H9 (cell line): ENCODE results near the gene SASH3. TPM values are rescaled to one million over a fixed set of nuclear protein-coding genes. Genes with fewer than 3 reads are reported as not detected.

ENCODE experiments used
- DNase-seq: peaks from one replicate; pipeline ENCODE4 v3.0.0-alpha.2; 2017
- H2AFZ ChIP-seq: one replicate; pipeline ENCODE4 v1.6.1; 2013; ENCODE audit warnings: mild to moderate bottlenecking, low read length, control low read depth, moderate library complexity
- H2AK5ac ChIP-seq: 2 replicates; pipeline ENCODE4 v1.6.1; 2013; ENCODE audit warnings: low read length, control low read depth, mixed read lengths; ENCODE audit not compliant: insufficient read length
- H2BK120ac ChIP-seq: one replicate; pipeline ENCODE4 v1.6.1; 2013; ENCODE audit warnings: low read depth, mild to moderate bottlenecking, low read length, control low read depth, inconsistent platforms; ENCODE audit not compliant: poor library complexity, severe bottlenecking
- H2BK12ac ChIP-seq: 2 replicates; pipeline ENCODE4 v1.6.1; 2013; ENCODE audit warnings: low read length, control low read depth, mixed read lengths, low read depth; ENCODE audit not compliant: insufficient read length
- H2BK15ac ChIP-seq: 2 replicates; pipeline ENCODE4 v1.6.1; 2013; ENCODE audit warnings: low read depth, low read length, control low read depth
- H2BK20ac ChIP-seq: one replicate; pipeline ENCODE4 v1.6.1; 2013; ENCODE audit warnings: low read depth, mild to moderate bottlenecking, low read length, control low read depth, inconsistent platforms; ENCODE audit not compliant: poor library complexity, severe bottlenecking
- H2BK5ac ChIP-seq: 2 replicates; pipeline ENCODE4 v1.6.1; 2013; ENCODE audit warnings: low read length, control low read depth, mixed read lengths; ENCODE audit not compliant: insufficient read length
- H3K14ac ChIP-seq: 2 replicates; pipeline ENCODE4 v1.6.1; 2013; ENCODE audit warnings: low read length, control low read depth; ENCODE audit not compliant: insufficient read depth
- H3K18ac ChIP-seq: 2 replicates; pipeline ENCODE4 v1.6.1; 2013; ENCODE audit warnings: low read depth, mild to moderate bottlenecking, mixed read lengths, low read length, control low read depth; ENCODE audit not compliant: insufficient read length
- H3K23ac ChIP-seq: 2 replicates; pipeline ENCODE4 v1.6.1; 2013; ENCODE audit warnings: low read length, control low read depth, mixed read lengths, low read depth; ENCODE audit not compliant: insufficient read length
- H3K23me2 ChIP-seq: 2 replicates; pipeline ENCODE4 v1.6.1; 2013; ENCODE audit warnings: low read depth, mild to moderate bottlenecking, mixed read lengths, low read length, control low read depth; ENCODE audit not compliant: insufficient read length, poor library complexity, severe bottlenecking
- H3K27ac ChIP-seq: 2 replicates; pipeline ENCODE4 v1.5.1; 2013; ENCODE audit warnings: low read length, control low read depth, mixed read lengths, low read depth; ENCODE audit not compliant: insufficient read length
- H3K27me3 ChIP-seq: 2 replicates; pipeline ENCODE4 v1.6.1; 2013; ENCODE audit warnings: low read length, control low read depth, inconsistent platforms; ENCODE audit not compliant: insufficient read depth
- H3K4ac ChIP-seq: 2 replicates; pipeline ENCODE4 v1.6.1; 2013; ENCODE audit warnings: low read depth, mild to moderate bottlenecking, control low read depth, inconsistent platforms, low read length, moderate library complexity
- H3K4me1 ChIP-seq: 2 replicates; pipeline ENCODE4 v1.6.1; 2013; ENCODE audit warnings: low read length, control low read depth, inconsistent platforms; ENCODE audit not compliant: insufficient read depth
- H3K4me2 ChIP-seq: 2 replicates; pipeline ENCODE4 v1.6.1; 2013; ENCODE audit warnings: low read length, control low read depth, mixed read lengths; ENCODE audit not compliant: insufficient read length, insufficient read depth
- H3K56ac ChIP-seq: 2 replicates; pipeline ENCODE4 v1.6.1; 2013; ENCODE audit warnings: low read depth, mild to moderate bottlenecking, mixed read lengths, low read length, control low read depth; ENCODE audit not compliant: insufficient read length
- H3K79me1 ChIP-seq: 2 replicates; pipeline ENCODE4 v1.6.1; 2013; ENCODE audit warnings: low read depth, mild to moderate bottlenecking, moderate library complexity, low read length, control low read depth, inconsistent platforms; ENCODE audit not compliant: insufficient read depth, poor library complexity, severe bottlenecking
- H3K79me2 ChIP-seq: 2 replicates; pipeline ENCODE4 v1.6.1; 2013; ENCODE audit warnings: low read length, control low read depth, inconsistent platforms; ENCODE audit not compliant: insufficient read depth
- H3K9ac ChIP-seq: 2 replicates; pipeline ENCODE4 v1.6.1; 2013; ENCODE audit warnings: low read length, control low read depth, mixed read lengths; ENCODE audit not compliant: insufficient read length; ENCODE audit errors: extremely low read depth
- H3K9me3 ChIP-seq: one replicate; pipeline ENCODE4 v1.6.1; 2013; ENCODE audit warnings: low read depth, low read length, inconsistent platforms; ENCODE audit not compliant: control insufficient read depth
- H3T11ph ChIP-seq: one replicate; pipeline ENCODE4 v1.6.1; 2013; ENCODE audit warnings: mild to moderate bottlenecking, low read length, control low read depth, inconsistent platforms
- H4K20me1 ChIP-seq: one replicate; pipeline ENCODE4 v1.6.1; 2013; ENCODE audit not compliant: control insufficient read depth, insufficient read length, insufficient read depth
- H4K5ac ChIP-seq: 2 replicates; pipeline ENCODE4 v1.6.1; 2013; ENCODE audit warnings: low read depth, mild to moderate bottlenecking, mixed read lengths, low read length, control low read depth; ENCODE audit not compliant: insufficient read length
- H4K8ac ChIP-seq: replicated peaks from 2 replicates; pipeline ENCODE4 v1.6.1; 2013; ENCODE audit warnings: low read length, control low read depth, mixed read lengths, low read depth; ENCODE audit not compliant: insufficient read length
- H4K91ac ChIP-seq: 2 replicates; pipeline ENCODE4 v1.6.1; 2013; ENCODE audit warnings: low read depth, mild to moderate bottlenecking, moderate library complexity, mixed read lengths, low read length, control low read depth; ENCODE audit not compliant: insufficient read length
- H3K27ac Mint-ChIP-seq, 3 experiments: 2 replicates in 2 of 3; 3 replicates in 1 of 3; pipeline ENCODE4 v1.8.0; 2020 to 2021; ENCODE audit warnings: mixed read lengths in 3 of 3, mild to moderate bottlenecking in 1 of 3, moderate library complexity in 1 of 3
- H3K27me3 Mint-ChIP-seq: 2 replicates; pipeline ENCODE4 v1.8.0; 2021; ENCODE audit warnings: low read depth, mild to moderate bottlenecking, moderate library complexity, mixed read lengths
- H3K36me3 Mint-ChIP-seq, 3 experiments: 2 replicates in 2 of 3; 3 replicates in 1 of 3; pipeline ENCODE4 v1.8.0; 2020 to 2021; ENCODE audit warnings: low read depth in 3 of 3, mixed read lengths in 3 of 3; ENCODE audit not compliant: insufficient read depth in 1 of 3
- H3K4me1 Mint-ChIP-seq, 2 experiments: 2 replicates each; pipeline ENCODE4 v1.8.0; 2020; ENCODE audit warnings: mixed read lengths in 2 of 2
- H3K4me3 Mint-ChIP-seq, 2 experiments: 2 replicates in 1 of 2; 3 replicates in 1 of 2; pipeline ENCODE4 v1.8.0; 2020 to 2021; ENCODE audit warnings: mild to moderate bottlenecking in 2 of 2, mixed read lengths in 2 of 2, moderate library complexity in 1 of 2
- H3K9me3 Mint-ChIP-seq, 2 experiments: 2 replicates in 1 of 2; 3 replicates in 1 of 2; pipeline ENCODE4 v1.8.0; 2020; ENCODE audit warnings: mild to moderate bottlenecking in 2 of 2, mixed read lengths in 2 of 2, moderate library complexity in 1 of 2
- CTCF ChIP-seq: fragments of 200-600 bp; sonication (generic); conservative IDR thresholded peaks from 3 replicates; pipeline ENCODE4 v1.8.0; 2021; ENCODE audit warnings: antibody characterized with exemption, mild to moderate bottlenecking
- WGBS: extraction: QIAGEN DNeasy Blood & Tissue Kit; methylation state at CpG from one replicate; pipeline ENCODE4 v1.1.7; 2013; ENCODE audit warnings: missing lambda C conversion rate, low lambda C conversion rate, mixed read lengths; ENCODE audit not compliant: insufficient read length; ENCODE audit errors: extremely low coverage; 5-methylcytosine and 5-hydroxymethylcytosine counted together
- total RNA-seq: library from RNA; stranded (reverse); gene quantifications from 2 replicates; pipeline ENCODE4 v1.2.1, GENCODE V29; 2021

Gene SASH3
- total RNA-seq, 1 experiment from 2014 or later = not detected

- no peak overlapping the region for H2BK5ac ChIP-seq
- H3K14ac ChIP-seq = no peak overlapping the region
- no peak overlapping the region for H2BK15ac ChIP-seq
- Mint-ChIP-seq H3K27me3 (no peaks in the 10 kb centered on the region; the same call in 1 of the 2 replicates), H3K27ac (no peak overlapping the region), H3K4me3 (no peak overlapping the region), H3K9me3 (peaks cover 0 to 52% of the 10 kb centered on the region in 2 experiments; a peak in 3 of 5 replicates), H3K36me3 (peaks cover 21 to 35% (median 21%) of the 10 kb centered on the region in 3 experiments), H3K4me1 (no peaks in the 10 kb centered on the region)
- H3K27me3 ChIP-seq = no peaks in the 10 kb centered on the region
- H2AFZ ChIP-seq = no peak overlapping the region
- no peak overlapping the region for H2BK20ac ChIP-seq
- no peak overlapping the region for H2BK120ac ChIP-seq
- no peak overlapping the region for H3K56ac ChIP-seq
- H4K8ac ChIP-seq = no peak overlapping the region
- H3K79me1 ChIP-seq = no peaks in the 10 kb centered on the region
- no peak overlapping the region for H3K4me2 ChIP-seq
- H3K18ac ChIP-seq = no peak overlapping the region
- no peak overlapping the region for H3T11ph ChIP-seq
- no peak for TF ChIP-seq CTCF
- no peak overlapping the region for H3K9ac ChIP-seq
- H4K20me1 ChIP-seq = no peaks in the 10 kb centered on the region
- H4K91ac ChIP-seq = no peak overlapping the region
- H3K27ac ChIP-seq = no peak overlapping the region
- H3K4ac ChIP-seq = no peak overlapping the region
- H3K23me2 ChIP-seq = no peaks in the 10 kb centered on the region
- DNase-seq = no peak
- no peak overlapping the region for H3K23ac ChIP-seq
- no peaks in the 10 kb centered on the region for H3K4me1 ChIP-seq
- no peaks in the 10 kb centered on the region for H3K79me2 ChIP-seq
- no peak overlapping the region for H2BK12ac ChIP-seq
- no CpG with 5 or more reads among the region's 4 CpGs for WGBS
- no peaks in the 10 kb centered on the region for H3K9me3 ChIP-seq
- H4K5ac ChIP-seq = no peak overlapping the region
- no peak overlapping the region for H2AK5ac ChIP-seq
These were observed 20.4 kb downstream of the SASH3 start for GRCh38 chrX:129800186-129800585.
